ENCODE measurements around the gene DEDD. TPM values are rescaled to one million over a fixed set of nuclear protein-coding genes. Genes with fewer than 3 reads are reported as not detected.

Gene DEDD
- polyA plus RNA-seq, 2 of the 4 experiments (the other 2 are of a cell fraction): 25.3 to 38.4 TPM

DNA sequence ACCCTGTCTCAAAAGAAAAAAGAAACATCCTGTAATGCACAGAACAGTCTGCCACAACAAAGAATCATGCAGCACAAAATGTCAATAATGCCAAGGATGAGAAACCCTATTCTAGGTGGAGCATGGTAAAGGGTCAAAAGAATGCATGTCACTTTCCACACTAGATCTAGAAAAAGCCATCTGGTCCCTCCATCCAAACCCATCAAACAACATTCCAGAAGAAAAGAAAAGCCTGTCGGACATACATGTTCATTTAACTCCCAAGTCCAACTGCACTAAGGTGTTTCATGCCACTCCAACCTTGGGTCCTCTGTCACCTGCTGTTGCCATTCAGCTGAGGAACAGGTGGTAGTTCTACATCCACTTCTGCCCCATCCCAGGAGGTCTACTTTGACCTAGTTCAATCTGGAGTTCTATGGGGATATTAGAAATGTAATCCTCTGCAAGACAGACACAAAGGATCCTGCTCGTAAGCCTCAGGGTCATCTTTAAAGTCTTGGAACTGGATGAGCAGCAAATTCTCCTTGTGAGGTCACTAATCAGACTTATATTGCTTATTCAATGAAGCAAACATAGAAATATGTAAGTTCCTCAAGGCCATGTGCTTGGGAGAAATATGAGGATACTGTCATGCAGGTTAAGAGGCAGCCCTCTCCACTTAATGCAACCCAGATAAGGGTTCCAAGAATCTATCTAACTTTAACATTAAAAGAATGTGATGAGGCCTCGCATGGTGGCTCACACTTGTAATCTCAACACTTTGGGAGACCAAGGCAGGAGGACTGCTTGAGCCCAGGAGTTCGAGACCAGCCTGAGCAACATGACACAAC is 3.7 kb downstream of the DEDD start:
- no peak overlapping the region for H3K4me3 ChIP-seq
- no peak overlapping the region for H3K4me2 ChIP-seq
- no peaks in the 10 kb centered on the region for H3K9me3 ChIP-seq
- no peak for TF ChIP-seq HOXA7 (CRISPR knock-in tag; IDR thresholded peaks at IDR 0.05)
- TF ChIP-seq HDAC2 (IDR thresholded peaks at IDR 0.05): no peak
- no peak for TF ChIP-seq EP300 (IDR thresholded peaks at IDR 0.05)
- TF ChIP-seq CTCF (IDR thresholded peaks at IDR 0.05): no peak
- TF ChIP-seq POLR2A (IDR thresholded peaks at IDR 0.05; ENCODE audit: low read length): no peak
- TF ChIP-seq, protein P1, sequence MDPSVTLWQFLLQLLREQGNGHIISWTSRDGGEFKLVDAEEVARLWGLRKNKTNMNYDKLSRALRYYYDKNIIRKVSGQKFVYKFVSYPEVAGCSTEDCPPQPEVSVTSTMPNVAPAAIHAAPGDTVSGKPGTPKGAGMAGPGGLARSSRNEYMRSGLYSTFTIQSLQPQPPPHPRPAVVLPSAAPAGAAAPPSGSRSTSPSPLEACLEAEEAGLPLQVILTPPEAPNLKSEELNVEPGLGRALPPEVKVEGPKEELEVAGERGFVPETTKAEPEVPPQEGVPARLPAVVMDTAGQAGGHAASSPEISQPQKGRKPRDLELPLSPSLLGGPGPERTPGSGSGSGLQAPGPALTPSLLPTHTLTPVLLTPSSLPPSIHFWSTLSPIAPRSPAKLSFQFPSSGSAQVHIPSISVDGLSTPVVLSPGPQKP (IDR thresholded peaks at IDR 0.05; ENCODE audit: low read depth, low read length): no peak
- TF ChIP-seq HEYL (CRISPR knock-in tag; IDR thresholded peaks at IDR 0.05): no peak
- no peak for TF ChIP-seq HES2 (IDR thresholded peaks at IDR 0.05)
- no peak for TF ChIP-seq MAZ (IDR thresholded peaks at IDR 0.05; ENCODE audit: borderline replicate concordance, low read depth, low read length)
- TF ChIP-seq HOXB5 (CRISPR knock-in tag; IDR thresholded peaks at IDR 0.05): no peak
- no peak for TF ChIP-seq ZSCAN20 (CRISPR knock-in tag; IDR thresholded peaks at IDR 0.05)
- no peak for TF ChIP-seq FOSB (CRISPR knock-in tag; IDR thresholded peaks at IDR 0.05)
- no peak for TF ChIP-seq POLR2AphosphoS2 (conservative IDR thresholded peaks at IDR 0.05; ENCODE audit: low read length)
- TF ChIP-seq TP53 (CRISPR knock-in tag; IDR thresholded peaks at IDR 0.05): no peak
- no peak for TF ChIP-seq MYC (IDR thresholded peaks at IDR 0.05; ENCODE audit: borderline replicate concordance, low read length)
- TF ChIP-seq, protein P2, sequence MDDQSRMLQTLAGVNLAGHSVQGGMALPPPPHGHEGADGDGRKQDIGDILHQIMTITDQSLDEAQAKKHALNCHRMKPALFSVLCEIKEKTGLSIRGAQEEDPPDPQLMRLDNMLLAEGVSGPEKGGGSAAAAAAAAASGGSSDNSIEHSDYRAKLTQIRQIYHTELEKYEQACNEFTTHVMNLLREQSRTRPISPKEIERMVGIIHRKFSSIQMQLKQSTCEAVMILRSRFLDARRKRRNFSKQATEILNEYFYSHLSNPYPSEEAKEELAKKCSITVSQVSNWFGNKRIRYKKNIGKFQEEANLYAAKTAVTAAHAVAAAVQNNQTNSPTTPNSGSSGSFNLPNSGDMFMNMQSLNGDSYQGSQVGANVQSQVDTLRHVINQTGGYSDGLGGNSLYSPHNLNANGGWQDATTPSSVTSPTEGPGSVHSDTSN (IDR thresholded peaks at IDR 0.05): no peak
- no peak for TF ChIP-seq RCOR1 (IDR thresholded peaks at IDR 0.05; ENCODE audit: low read depth, low read length)
- TF ChIP-seq, protein P3, sequence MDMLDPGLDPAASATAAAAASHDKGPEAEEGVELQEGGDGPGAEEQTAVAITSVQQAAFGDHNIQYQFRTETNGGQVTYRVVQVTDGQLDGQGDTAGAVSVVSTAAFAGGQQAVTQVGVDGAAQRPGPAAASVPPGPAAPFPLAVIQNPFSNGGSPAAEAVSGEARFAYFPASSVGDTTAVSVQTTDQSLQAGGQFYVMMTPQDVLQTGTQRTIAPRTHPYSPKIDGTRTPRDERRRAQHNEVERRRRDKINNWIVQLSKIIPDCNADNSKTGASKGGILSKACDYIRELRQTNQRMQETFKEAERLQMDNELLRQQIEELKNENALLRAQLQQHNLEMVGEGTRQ (IDR thresholded peaks at IDR 0.05): no peak
- FAIRE-seq (no peak), ATAC-seq (no peak), DNase-seq (ENCODE audit: low read depth in 1 of 2, low spot score in 1 of 2) (no peak)
- POLR2A ChIA-PET: no interaction called here
- peaks cover 12% of the 10 kb centered on the region; the same call in 2 of the 3 replicates for H3K4me1 ChIP-seq
- WGBS (ENCODE audit: missing lambda C conversion rate): 99% methylated on average over 4 of the region's 4 CpGs
- no peak overlapping the region for H3K27ac ChIP-seq
- CTCF ChIA-PET: interaction anchor here (1.1 to 2.4 kb wide), 2 partner anchors 9 to 31 kb away, joined by 3 to 12 read pairs; no protein-coding TSS in a partner anchor

GRCh38 chr1:161127649-161128048 is 4.8 kb downstream of the DEDD start:
- ChIA-PET POLR2A (interaction anchor here (1.1 kb wide), 1 partner anchor 10 kb away, joined by 4 read pairs; the partner anchor contains the start of genes NIT1 and PFDN2), CTCF (interaction anchor here (1.2 to 2.4 kb wide), 6 partner anchors 30 to 137 kb away, joined by 3 to 12 read pairs (median 5); partner anchors contain the start of gene PPOX)
- WGBS (ENCODE audit: missing lambda C conversion rate): 95% methylated on average over 2 of the region's 2 CpGs
- Histone ChIP-seq H3K4me1 (peaks cover 11% of the 10 kb centered on the region; the same call in 2 of the 3 replicates), H3K9me3 (no peaks in the 10 kb centered on the region), H3K4me2 (no peak overlapping the region), H3K4me3 (no peak overlapping the region), H3K27ac (no peak overlapping the region)
- ATAC-seq: no peak
- no peak for FAIRE-seq
- TF ChIP-seq JUN (IDR thresholded peaks at IDR 0.05) (no peak), RFX5 (IDR thresholded peaks at IDR 0.05) (no peak), ZNF302 (CRISPR knock-in tag; IDR thresholded peaks at IDR 0.05) (no peak), HOXB13 (CRISPR knock-in tag; IDR thresholded peaks at IDR 0.05; ENCODE audit: low read depth) (no peak), NR3C1 (IDR thresholded peaks at IDR 0.05) (no peak), CHD2 (IDR thresholded peaks at IDR 0.05; ENCODE audit: low read length, partially characterized antibody) (no peak), FOXS1 (CRISPR knock-in tag; IDR thresholded peaks at IDR 0.05) (no peak), RAD21 (conservative IDR thresholded peaks at IDR 0.05 in 1 of 2, IDR thresholded peaks at IDR 0.05 in 1 of 2) (no peak), HOXA7 (CRISPR knock-in tag; IDR thresholded peaks at IDR 0.05) (no peak), KDM1A (IDR thresholded peaks at IDR 0.05; ENCODE audit: low read depth) (no peak), SMC3 (IDR thresholded peaks at IDR 0.05) (no peak), ZC3H11A (IDR thresholded peaks at IDR 0.05) (no peak), JUNB (IDR thresholded peaks at IDR 0.05) (no peak), CBX8 (IDR thresholded peaks at IDR 0.05) (no peak), EHMT2 (IDR thresholded peaks at IDR 0.05; ENCODE audit: low read depth) (no peak)
- TF ChIP-seq, protein P4, sequence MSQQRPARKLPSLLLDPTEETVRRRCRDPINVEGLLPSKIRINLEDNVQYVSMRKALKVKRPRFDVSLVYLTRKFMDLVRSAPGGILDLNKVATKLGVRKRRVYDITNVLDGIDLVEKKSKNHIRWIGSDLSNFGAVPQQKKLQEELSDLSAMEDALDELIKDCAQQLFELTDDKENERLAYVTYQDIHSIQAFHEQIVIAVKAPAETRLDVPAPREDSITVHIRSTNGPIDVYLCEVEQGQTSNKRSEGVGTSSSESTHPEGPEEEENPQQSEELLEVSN (IDR thresholded peaks at IDR 0.05; ENCODE audit: borderline replicate concordance, low read depth): no peak
- TF ChIP-seq, protein P5, sequence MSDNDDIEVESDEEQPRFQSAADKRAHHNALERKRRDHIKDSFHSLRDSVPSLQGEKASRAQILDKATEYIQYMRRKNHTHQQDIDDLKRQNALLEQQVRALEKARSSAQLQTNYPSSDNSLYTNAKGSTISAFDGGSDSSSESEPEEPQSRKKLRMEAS (IDR thresholded peaks at IDR 0.05): no peak
- DNase-seq (ENCODE audit: low read depth in 1 of 2, low spot score in 1 of 2): no peak

Measured in A549 (cell line).